HCT116 (cell line): ENCODE results near the gene SP9.

ENCODE experiments used
- CEBPB ChIP-seq: IDR thresholded peaks from 2 replicates; pipeline ENCODE4 v1.6.1; 2012; ENCODE audit warnings: low read depth
- EZH2phosphoT487 ChIP-seq: fragments of 200-600 bp; IDR thresholded peaks from 2 replicates; pipeline ENCODE4 v1.6.1; 2018; ENCODE audit warnings: antibody characterized with exemption, borderline replicate concordance
- FOSL1 ChIP-seq: IDR thresholded peaks from 2 replicates; pipeline ENCODE4 v1.6.1; 2012; ENCODE audit warnings: low read depth
- POLR2A ChIP-seq: IDR thresholded peaks from 2 replicates; pipeline ENCODE4 v1.7.0; 2011; ENCODE audit warnings: borderline replicate concordance; ENCODE audit not compliant: insufficient read depth, insufficient read length; ENCODE audit errors: extremely low read depth
- SP1 ChIP-seq: IDR thresholded peaks from 2 replicates; pipeline ENCODE4 v1.6.1; 2012; ENCODE audit warnings: low read depth
- TCF7L2 ChIP-seq: IDR thresholded peaks from 2 replicates; pipeline ENCODE4 v1.7.0; 2011; ENCODE audit warnings: borderline replicate concordance, inconsistent platforms; ENCODE audit not compliant: insufficient read depth, insufficient read length; ENCODE audit errors: extremely low read depth
- ZNF274 ChIP-seq: fragments of 200-500 bp; sonication (Bioruptor generic); IDR thresholded peaks from 2 replicates; pipeline ENCODE4 v1.6.1; 2014; ENCODE audit warnings: mild to moderate bottlenecking, low read depth, low read length, inconsistent platforms
- TF ChIP-seq, protein P1 (sequence below): IDR thresholded peaks from 2 replicates; pipeline ENCODE4 v1.6.1; 2012; ENCODE audit warnings: low read depth
- TF ChIP-seq, protein P2 (sequence below), 3 experiments: fragments of 200-600 bp in 1 of 3; sonication (generic) in 1 of 3; IDR thresholded peaks in 2 of 3; conservative IDR thresholded peaks in 1 of 3; 2 replicates each; pipeline ENCODE4 v1.5.1; 2012 to 2017; ENCODE audit warnings: low read depth in 2 of 3, low read length in 2 of 3, antibody characterized with exemption in 1 of 3, borderline replicate concordance in 1 of 3, control low read depth in 1 of 3, mild to moderate bottlenecking in 1 of 3, mixed read lengths in 1 of 3, mixed run types in 1 of 3, moderate library complexity in 1 of 3; ENCODE audit not compliant: insufficient read depth in 1 of 3
- TF ChIP-seq, protein P3 (sequence below): IDR thresholded peaks from 2 replicates; pipeline ENCODE4 v1.6.1; 2012

DNA sequence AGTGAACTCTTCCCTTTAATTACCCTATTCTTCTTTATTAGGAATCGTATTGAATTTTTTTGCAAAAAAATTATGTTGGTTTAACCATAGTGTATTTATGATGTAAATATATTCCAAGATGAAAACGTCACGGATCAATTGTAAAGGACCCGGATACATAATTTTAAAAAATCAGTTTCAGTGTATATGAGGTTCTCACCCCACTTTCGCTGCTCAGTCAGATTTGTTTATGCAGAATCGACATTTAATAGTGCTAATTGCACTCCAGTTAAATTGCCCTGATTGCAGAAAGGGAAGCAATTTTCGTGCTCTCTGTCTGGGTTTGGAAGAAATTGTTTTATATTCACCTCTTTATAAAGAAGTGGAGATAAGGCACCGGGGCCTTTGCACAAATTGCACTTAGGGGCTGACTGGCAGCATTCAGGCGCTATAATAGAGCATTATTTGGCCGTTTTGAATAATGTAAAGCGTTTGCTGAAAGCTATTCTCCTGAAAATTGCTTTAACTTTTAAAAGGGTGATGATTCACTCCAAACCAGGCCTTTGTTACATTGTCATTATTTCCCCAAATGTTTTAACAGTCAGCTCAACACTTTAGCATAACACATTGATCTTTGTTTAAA, 3.0 kb upstream of the SP9 start:
- TF ChIP-seq TCF7L2 (no peak), EZH2phosphoT487 (no peak), FOSL1 (no peak), ZNF274 (no peak), SP1 (no peak), POLR2A (no peak), CEBPB (no peak)
- TF ChIP-seq, protein P1, sequence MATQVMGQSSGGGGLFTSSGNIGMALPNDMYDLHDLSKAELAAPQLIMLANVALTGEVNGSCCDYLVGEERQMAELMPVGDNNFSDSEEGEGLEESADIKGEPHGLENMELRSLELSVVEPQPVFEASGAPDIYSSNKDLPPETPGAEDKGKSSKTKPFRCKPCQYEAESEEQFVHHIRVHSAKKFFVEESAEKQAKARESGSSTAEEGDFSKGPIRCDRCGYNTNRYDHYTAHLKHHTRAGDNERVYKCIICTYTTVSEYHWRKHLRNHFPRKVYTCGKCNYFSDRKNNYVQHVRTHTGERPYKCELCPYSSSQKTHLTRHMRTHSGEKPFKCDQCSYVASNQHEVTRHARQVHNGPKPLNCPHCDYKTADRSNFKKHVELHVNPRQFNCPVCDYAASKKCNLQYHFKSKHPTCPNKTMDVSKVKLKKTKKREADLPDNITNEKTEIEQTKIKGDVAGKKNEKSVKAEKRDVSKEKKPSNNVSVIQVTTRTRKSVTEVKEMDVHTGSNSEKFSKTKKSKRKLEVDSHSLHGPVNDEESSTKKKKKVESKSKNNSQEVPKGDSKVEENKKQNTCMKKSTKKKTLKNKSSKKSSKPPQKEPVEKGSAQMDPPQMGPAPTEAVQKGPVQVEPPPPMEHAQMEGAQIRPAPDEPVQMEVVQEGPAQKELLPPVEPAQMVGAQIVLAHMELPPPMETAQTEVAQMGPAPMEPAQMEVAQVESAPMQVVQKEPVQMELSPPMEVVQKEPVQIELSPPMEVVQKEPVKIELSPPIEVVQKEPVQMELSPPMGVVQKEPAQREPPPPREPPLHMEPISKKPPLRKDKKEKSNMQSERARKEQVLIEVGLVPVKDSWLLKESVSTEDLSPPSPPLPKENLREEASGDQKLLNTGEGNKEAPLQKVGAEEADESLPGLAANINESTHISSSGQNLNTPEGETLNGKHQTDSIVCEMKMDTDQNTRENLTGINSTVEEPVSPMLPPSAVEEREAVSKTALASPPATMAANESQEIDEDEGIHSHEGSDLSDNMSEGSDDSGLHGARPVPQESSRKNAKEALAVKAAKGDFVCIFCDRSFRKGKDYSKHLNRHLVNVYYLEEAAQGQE = no peak
- TF ChIP-seq, protein P2, sequence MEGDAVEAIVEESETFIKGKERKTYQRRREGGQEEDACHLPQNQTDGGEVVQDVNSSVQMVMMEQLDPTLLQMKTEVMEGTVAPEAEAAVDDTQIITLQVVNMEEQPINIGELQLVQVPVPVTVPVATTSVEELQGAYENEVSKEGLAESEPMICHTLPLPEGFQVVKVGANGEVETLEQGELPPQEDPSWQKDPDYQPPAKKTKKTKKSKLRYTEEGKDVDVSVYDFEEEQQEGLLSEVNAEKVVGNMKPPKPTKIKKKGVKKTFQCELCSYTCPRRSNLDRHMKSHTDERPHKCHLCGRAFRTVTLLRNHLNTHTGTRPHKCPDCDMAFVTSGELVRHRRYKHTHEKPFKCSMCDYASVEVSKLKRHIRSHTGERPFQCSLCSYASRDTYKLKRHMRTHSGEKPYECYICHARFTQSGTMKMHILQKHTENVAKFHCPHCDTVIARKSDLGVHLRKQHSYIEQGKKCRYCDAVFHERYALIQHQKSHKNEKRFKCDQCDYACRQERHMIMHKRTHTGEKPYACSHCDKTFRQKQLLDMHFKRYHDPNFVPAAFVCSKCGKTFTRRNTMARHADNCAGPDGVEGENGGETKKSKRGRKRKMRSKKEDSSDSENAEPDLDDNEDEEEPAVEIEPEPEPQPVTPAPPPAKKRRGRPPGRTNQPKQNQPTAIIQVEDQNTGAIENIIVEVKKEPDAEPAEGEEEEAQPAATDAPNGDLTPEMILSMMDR (IDR thresholded peaks at IDR 0.05 in 2 of 3, conservative IDR thresholded peaks at IDR 0.05 in 1 of 3; ENCODE audit: borderline replicate concordance in 1 of 3, insufficient read depth in 1 of 3, low read depth in 2 of 3, low read length in 2 of 3) = no peak
- TF ChIP-seq, protein P3, sequence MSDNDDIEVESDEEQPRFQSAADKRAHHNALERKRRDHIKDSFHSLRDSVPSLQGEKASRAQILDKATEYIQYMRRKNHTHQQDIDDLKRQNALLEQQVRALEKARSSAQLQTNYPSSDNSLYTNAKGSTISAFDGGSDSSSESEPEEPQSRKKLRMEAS = no peak
